ENCODE results near the gene NAT8L. TPM values are rescaled to one million over a fixed set of nuclear protein-coding genes. Genes with fewer than 3 reads are reported as not detected.
A peak's percentile ranks its signal among the peaks of the same experiment; 100 is the strongest.

Gene NAT8L
- total and polyA plus RNA-seq, 2 of the 4 experiments (the other 2 are of a cell fraction) = 0.05 TPM; not detected in 1

- Histone ChIP-seq H3K4ac (ENCODE audit: low read depth, low read length) (no peak overlapping the region), H2AK5ac (ENCODE audit: low read depth, low read length) (no peak overlapping the region), H2AFZ (replicated peaks; ENCODE audit: low read length, poor library complexity) (no peak overlapping the region), H4K8ac (ENCODE audit: low read depth in 2 of 2, low read length in 2 of 2) (no peak overlapping the region), H3K27ac (ENCODE audit: insufficient read depth, low read length) (no peak overlapping the region), H2BK5ac (ENCODE audit: low read depth, low read length, poor library complexity, severe bottlenecking) (no peak overlapping the region), H3K18ac (ENCODE audit: low read depth, low read length) (no peak overlapping the region), H3K79me1 (ENCODE audit: low read depth in 1 of 2, low read length in 2 of 2) (no peaks in the 10 kb centered on the region), H2AK9ac (replicated peaks; ENCODE audit: low read depth, low read length, poor library complexity) (no peak overlapping the region), H3K4me1 (ENCODE audit: control insufficient read depth, insufficient read depth, low read length) (no peaks in the 10 kb centered on the region), H2BK20ac (ENCODE audit: low read depth, low read length) (no peak overlapping the region), H4K5ac (ENCODE audit: low read depth, low read length) (no peak overlapping the region), H3K27me3 (ENCODE audit: control insufficient read depth, insufficient read depth, low read length) (peaks cover 25% of the 10 kb centered on the region), H3K56ac (ENCODE audit: extremely low read depth, insufficient read depth, low read length) (no peak overlapping the region), H3K9ac (ENCODE audit: low read depth, low read length) (no peak overlapping the region), H3K4me3 (ENCODE audit: insufficient read depth, low read depth, low read length) (no peak overlapping the region), H4K91ac (ENCODE audit: insufficient read depth, low read depth, low read length) (no peak overlapping the region), H3K9me1 (ENCODE audit: insufficient read depth, low read length) (no peaks in the 10 kb centered on the region), H3K23ac (ENCODE audit: low read depth, low read length) (no peak overlapping the region), H3K4me2 (ENCODE audit: low read depth, low read length) (no peak overlapping the region), H4K20me1 (ENCODE audit: insufficient read depth, low read length) (no peaks in the 10 kb centered on the region), H2BK15ac (ENCODE audit: low read depth, low read length) (no peak overlapping the region), H2BK120ac (ENCODE audit: low read depth, low read length) (no peak overlapping the region), H3K36me3 (ENCODE audit: control insufficient read depth, insufficient read depth, low read length) (no peaks in the 10 kb centered on the region), H3K9me3 (ENCODE audit: control insufficient read depth, insufficient read depth, low read length) (no peaks in the 10 kb centered on the region), H3K14ac (replicated peaks; ENCODE audit: low read depth, low read length) (no peak overlapping the region)
- WGBS, 2 experiments (ENCODE audit: extremely low coverage in 2 of 2, insufficient read length in 1 of 2) = 75% methylated on average over 10 of the region's 13 CpGs; no CpG with 5 or more reads in 1 of the 2 experiments
- no peak for TF ChIP-seq RCOR1 (IDR thresholded peaks at IDR 0.05; ENCODE audit: insufficient replicate concordance, low read length)
- TF ChIP-seq MAFK (IDR thresholded peaks at IDR 0.05; ENCODE audit: low read depth, low read length) = no peak
- no peak for TF ChIP-seq MAZ (IDR thresholded peaks at IDR 0.05; ENCODE audit: borderline replicate concordance, low read depth, low read length)
- TF ChIP-seq BHLHE40 (IDR thresholded peaks at IDR 0.05; ENCODE audit: low read depth, low read length) = no peak
- dilution Hi-C loops (cut with HindIII; ENCODE audit: low sequenced_read_pairs, unreplicated experiment) = no loop called here
- ChIA-PET POLR2A (ENCODE audit: unreplicated experiment) (no interaction called here), CTCF (no interaction called here)
- intact Hi-C loops (cut with micrococcal nuclease) = no loop called here
- no TSS peak for BruUV-seq (replicated peaks)
- in situ Hi-C loops (cut with MboI; ENCODE audit: low sequenced_read_pairs) = no loop called here
- no peak for ATAC-seq (ENCODE audit: low read depth)
- DNase-seq = peak; percentile 2
Observed at GRCh38 chr4:2084316-2084715, 25.2 kb downstream of the NAT8L start.
